Psoas muscle (tissue), 8 donors: ENCODE measurements around the gene PAX8. TPM values are rescaled to one million over a fixed set of nuclear protein-coding genes. Genes with fewer than 3 reads are reported as not detected.
"Not testable (repeated sequence)": the region's sequence is repeated elsewhere in the genome, so short reads cannot be mapped to it uniquely, and the experiment has no call there.

Experiments used
- ATAC-seq, 4 donors: fragments of 200-7000 bp; cut with Tn5 transposase; one replicate each; pipeline ENCODE4 v1.9.1; 2020; ENCODE audit warnings: moderate library complexity in 3 of 4, mild to moderate bottlenecking in 2 of 4
- DNase-seq, 2 donors: peaks; one replicate each; pipeline ENCODE4 v3.0.0-alpha.2; 2020
- H3K27ac ChIP-seq: fragments of 200-600 bp; one replicate; pipeline ENCODE4 v1.8.0; 2022
- H3K27me3 ChIP-seq, 3 donors: fragments of 200-600 bp in 1 of 3; one replicate each; pipeline versions ENCODE4 v1.6.1 to v1.8.0; 2013 to 2022; ENCODE audit warnings: low read length in 2 of 3, mild to moderate bottlenecking in 2 of 3, moderate library complexity in 1 of 3; ENCODE audit not compliant: insufficient read depth in 3 of 3
- H3K36me3 ChIP-seq, 2 donors: fragments of 200-600 bp in 1 of 2; one replicate each; pipeline versions ENCODE4 v1.6.1 to v1.8.0; 2013 to 2022; ENCODE audit warnings: low read depth in 1 of 2, mild to moderate bottlenecking in 1 of 2, moderate library complexity in 1 of 2; ENCODE audit not compliant: insufficient read depth in 1 of 2
- H3K4me1 ChIP-seq: fragments of 200-600 bp; one replicate; pipeline ENCODE4 v1.8.0; 2022
- H3K4me3 ChIP-seq: fragments of 200-600 bp; one replicate; pipeline ENCODE4 v1.8.0; 2022; ENCODE audit warnings: mild to moderate bottlenecking
- H3K9me3 ChIP-seq: fragments of 200-600 bp; one replicate; pipeline ENCODE4 v1.8.0; 2022
- WGBS, 3 donors: extraction: QIAGEN DNeasy Blood & Tissue Kit; methylation state at CpG; one replicate each; pipeline versions ENCODE4 v1.1.6 to v1.1.7; 2013; 5-methylcytosine and 5-hydroxymethylcytosine counted together
- intact Hi-C, 2 donors: fragments of 100-400 bp; cut with DNase I; formaldehyde crosslinking; loops; one replicate each; pipeline versions ENCODE4 v1.11.0 to v1.14.2; 2022
- polyA plus RNA-seq, 3 donors: library from polyadenylated mRNA; stranded (reverse); fragments of 200-250 nt; gene quantifications; one replicate each; pipeline ENCODE4 v1.2.3, GENCODE V29; 2013
- total RNA-seq, 4 donors: library from RNA; stranded (reverse); fragmentation: NEBNext Ultra II Directional in 2 of 4; extraction: Animal tissue kit (Norgen Biotek cat#: 25700) in 2 of 4; gene quantifications; one replicate each; pipeline versions ENCODE4 v1.2.1 to v1.2.4, GENCODE V29; 2021 to 2023
- TF ChIP-seq, protein P1 (sequence below): fragments of 200-600 bp; IDR thresholded peaks from one replicate; pipeline ENCODE4 v1.8.0; 2022; ENCODE audit warnings: antibody characterized with exemption
- donor health status: healthy with polysubstance abuse.
- donor health status: DM: no; HTN: no; CAD: no; lungs with moderate emphysema.
- donor health status: Bipolar disorder and iron deficiency.
- donor health status: healthy.
- donor health status: DM: yes; HTN: yes; CAD: no.
- donor health status: DM: no; HTN: no; CAD: no.
- donor health status: DM: no; HTN: no; CAD: no.
- donor health status: DM: yes; HTN: yes; CAD: no.

Gene PAX8
- total and polyA plus RNA-seq, 7 donors, result 0.12 to 3.1 (median 0.35) TPM; not detected in 1

DNA sequence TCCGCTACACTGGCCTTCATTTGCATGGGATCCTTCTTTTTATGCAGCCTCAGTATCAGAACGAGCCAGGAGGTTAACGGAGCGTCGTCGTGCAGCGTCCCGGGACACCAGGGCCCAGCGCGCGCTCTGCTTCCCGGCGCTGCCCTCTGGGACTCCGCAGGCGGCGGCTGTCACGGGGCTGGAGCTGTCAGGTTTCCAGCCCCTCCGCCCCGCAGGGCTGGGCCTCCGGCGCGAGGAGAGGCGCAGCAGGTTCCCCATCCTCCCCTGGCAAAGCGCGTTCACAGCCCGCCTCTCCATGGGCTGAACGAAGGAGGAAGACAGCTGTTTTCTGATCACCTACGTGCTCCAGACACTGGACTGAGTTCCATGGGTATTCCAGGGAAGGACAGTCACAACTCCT, 12.5 kb upstream of the PAX8 start:
- H3K9me3 ChIP-seq, result no peaks in the 10 kb centered on the region
- H3K4me1 ChIP-seq, result no peaks in the 10 kb centered on the region
- no peak for DNase-seq
- WGBS, 3 donors, result 6 to 15% (median 7%) methylated on average over 26 to 28 of the region's 28 CpGs
- H3K27ac ChIP-seq, result no peak overlapping the region
- intact Hi-C loops, result no loop called here
- TF ChIP-seq, protein P1, sequence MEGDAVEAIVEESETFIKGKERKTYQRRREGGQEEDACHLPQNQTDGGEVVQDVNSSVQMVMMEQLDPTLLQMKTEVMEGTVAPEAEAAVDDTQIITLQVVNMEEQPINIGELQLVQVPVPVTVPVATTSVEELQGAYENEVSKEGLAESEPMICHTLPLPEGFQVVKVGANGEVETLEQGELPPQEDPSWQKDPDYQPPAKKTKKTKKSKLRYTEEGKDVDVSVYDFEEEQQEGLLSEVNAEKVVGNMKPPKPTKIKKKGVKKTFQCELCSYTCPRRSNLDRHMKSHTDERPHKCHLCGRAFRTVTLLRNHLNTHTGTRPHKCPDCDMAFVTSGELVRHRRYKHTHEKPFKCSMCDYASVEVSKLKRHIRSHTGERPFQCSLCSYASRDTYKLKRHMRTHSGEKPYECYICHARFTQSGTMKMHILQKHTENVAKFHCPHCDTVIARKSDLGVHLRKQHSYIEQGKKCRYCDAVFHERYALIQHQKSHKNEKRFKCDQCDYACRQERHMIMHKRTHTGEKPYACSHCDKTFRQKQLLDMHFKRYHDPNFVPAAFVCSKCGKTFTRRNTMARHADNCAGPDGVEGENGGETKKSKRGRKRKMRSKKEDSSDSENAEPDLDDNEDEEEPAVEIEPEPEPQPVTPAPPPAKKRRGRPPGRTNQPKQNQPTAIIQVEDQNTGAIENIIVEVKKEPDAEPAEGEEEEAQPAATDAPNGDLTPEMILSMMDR, result no peak
- H3K4me3 ChIP-seq, result no peak overlapping the region
- H3K27me3 ChIP-seq, result peaks cover 0 to 6% (median 0%) of the 10 kb centered on the region in 3 donors
- ATAC-seq, result peak in 3 of 4 donors; percentile 44 to 76 (median 75)
- H3K36me3 ChIP-seq, result no peaks in the 10 kb centered on the region

DNA sequence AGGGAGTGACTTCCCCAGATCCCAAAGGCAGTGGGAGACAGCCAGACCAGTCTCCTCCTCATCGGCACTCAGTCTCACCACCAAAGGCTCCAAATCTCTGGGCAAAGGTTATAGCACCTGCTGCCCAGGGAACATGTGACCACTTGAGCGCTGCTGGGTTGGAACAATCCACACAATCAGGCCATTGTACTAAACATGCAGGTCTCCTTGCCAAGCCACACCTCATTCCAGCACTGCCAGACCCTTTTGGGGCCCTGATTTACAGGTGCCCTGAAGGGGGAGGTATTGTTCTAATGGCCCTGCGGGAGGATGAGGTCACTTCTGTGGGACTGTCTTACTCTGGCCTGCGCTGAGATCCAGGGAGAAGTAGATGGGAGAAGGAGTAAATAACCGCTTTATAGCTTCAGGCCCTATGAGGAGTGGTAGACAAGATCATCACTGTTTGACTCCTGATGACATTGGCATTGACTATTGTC, 10.0 kb upstream of the PAX8 start:
- H3K27me3 ChIP-seq, H3K27ac ChIP-seq, H3K4me1 ChIP-seq, DNase-seq, H3K4me3 ChIP-seq, intact Hi-C loops, H3K9me3 ChIP-seq, H3K36me3 ChIP-seq: not testable (repeated sequence)
- ATAC-seq, result peak in 1 of 4 donors; percentile 28
- 47 to 70% (median 57%) methylated on average over 5 of the region's 5 CpGs for WGBS, 3 donors

DNA sequence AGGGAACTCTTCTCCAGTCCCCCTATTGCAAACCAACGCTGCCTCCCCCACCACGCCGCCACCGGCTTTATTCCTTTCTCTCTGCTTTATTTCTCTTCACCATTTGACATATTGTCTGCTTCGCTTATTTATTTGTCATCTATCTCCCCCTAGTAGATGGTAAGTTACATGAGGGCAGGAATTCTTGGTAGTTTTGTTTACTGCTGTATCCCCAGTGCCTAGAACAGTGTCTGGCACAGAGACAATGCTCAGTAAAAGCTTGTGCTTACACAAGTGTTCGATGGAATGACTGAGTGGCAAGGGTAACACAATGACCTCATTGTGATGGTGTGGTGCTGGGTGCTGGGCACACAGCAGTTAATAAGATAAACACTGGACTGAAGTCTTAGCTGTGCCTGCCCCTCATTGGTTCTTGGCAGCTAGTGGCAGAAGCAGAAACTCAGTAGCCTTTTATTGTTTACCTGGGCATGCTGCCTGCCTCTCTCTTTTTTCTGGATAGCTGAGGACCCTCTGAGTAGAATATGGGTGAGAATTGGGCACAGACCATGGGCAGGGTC, 9.5 kb upstream of the PAX8 start:
- ATAC-seq, H3K36me3 ChIP-seq, H3K4me3 ChIP-seq, H3K27ac ChIP-seq, H3K9me3 ChIP-seq, intact Hi-C loops, DNase-seq, H3K4me1 ChIP-seq, H3K27me3 ChIP-seq: not testable (repeated sequence)
- WGBS, 3 donors, result 22 to 34% (median 32%) methylated on average over 4 to 6 of the region's 6 CpGs

DNA sequence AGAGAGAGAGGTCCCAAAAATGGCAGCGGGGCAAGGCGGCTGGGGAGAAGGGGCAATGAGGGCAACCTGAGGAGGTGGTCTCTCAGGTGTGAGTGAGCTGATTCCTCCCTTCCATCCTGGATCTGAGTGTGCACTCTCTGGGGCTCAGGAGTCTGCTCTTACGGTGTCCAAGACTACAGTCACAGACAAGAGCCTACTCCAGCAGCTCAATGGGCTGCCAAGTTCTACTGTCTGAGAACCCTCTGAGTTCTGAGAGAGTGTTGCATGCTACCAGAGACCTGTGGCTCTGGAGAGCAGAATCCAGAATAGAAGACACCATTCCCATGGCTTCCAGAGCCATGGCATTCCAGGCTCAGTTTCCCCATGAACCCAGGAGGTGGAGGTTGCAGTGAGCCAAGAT, 7.1 kb upstream of the PAX8 start:
- H3K27ac ChIP-seq, result no peak overlapping the region
- no peaks in the 10 kb centered on the region for H3K36me3 ChIP-seq
- ATAC-seq (no peak), DNase-seq (no peak)
- WGBS, 3 donors, result 84 to 92% (median 92%) methylated on average over 3 of the region's 3 CpGs
- no peaks in the 10 kb centered on the region for H3K4me1 ChIP-seq
- H3K27me3 ChIP-seq, result peaks cover 0 to 6% (median 0%) of the 10 kb centered on the region in 3 donors
- no peak overlapping the region for H3K4me3 ChIP-seq
- TF ChIP-seq, protein P1, result no peak
- no peaks in the 10 kb centered on the region for H3K9me3 ChIP-seq
- intact Hi-C loops, result no loop called here

DNA sequence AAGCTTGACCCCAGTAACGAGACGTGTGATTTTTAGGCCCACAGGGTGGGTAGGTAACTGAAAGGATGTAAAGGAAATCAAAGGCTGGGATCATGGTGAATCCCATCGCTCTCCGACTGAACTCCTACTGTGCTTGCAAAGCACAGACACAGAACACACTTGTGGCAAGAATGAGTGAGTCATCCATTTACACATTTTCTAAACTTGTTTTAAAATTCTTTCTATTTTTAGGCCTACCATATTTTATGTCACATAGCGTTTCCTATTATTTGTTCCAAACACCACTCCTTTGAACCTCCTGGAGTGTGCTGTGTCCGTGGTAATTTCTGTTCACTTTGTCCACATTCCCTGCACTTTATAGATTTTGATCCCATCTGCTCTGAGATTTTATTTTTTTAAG, 6.3 kb upstream of the PAX8 start:
- DNase-seq, H3K9me3 ChIP-seq, H3K36me3 ChIP-seq, H3K27me3 ChIP-seq, H3K4me1 ChIP-seq, H3K4me3 ChIP-seq, intact Hi-C loops, H3K27ac ChIP-seq: not testable (repeated sequence)
- peak in 2 of 4 donors; percentile 56 to 68 for ATAC-seq
- 64 to 86% (median 70%) methylated on average over 6 of the region's 6 CpGs for WGBS, 3 donors

DNA sequence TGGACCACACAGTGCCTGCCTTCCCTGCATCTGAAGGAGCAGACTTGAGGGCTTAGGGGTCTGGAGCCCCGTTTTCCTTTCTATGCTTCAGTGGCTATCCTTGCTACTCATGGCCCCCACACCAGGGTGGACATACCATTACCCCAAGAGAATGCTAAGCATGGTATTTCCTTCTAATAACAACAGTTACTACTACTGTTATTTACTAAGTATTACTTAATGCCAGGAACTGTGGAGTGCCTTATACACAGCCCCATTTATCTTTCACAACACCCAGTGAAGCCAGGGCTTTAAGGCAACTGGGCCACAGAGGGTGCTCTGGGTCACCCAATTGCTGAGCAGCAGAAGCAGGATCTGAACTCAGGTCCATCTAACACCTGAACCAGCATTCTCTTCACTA, 5.8 kb upstream of the PAX8 start:
- H3K4me1 ChIP-seq, result no peaks in the 10 kb centered on the region
- ATAC-seq, result peak in 2 of 4 donors; percentile 8 to 37
- 88 to 94% (median 93%) methylated on average over 1 of the region's 1 CpG for WGBS, 3 donors
- H3K27ac ChIP-seq, result no peak overlapping the region
- no peaks in the 10 kb centered on the region for H3K27me3 ChIP-seq
- intact Hi-C loops, result no loop called here
- H3K9me3 ChIP-seq, result no peaks in the 10 kb centered on the region
- no peak for DNase-seq
- TF ChIP-seq, protein P1, result no peak
- H3K36me3 ChIP-seq, result no peaks in the 10 kb centered on the region
- H3K4me3 ChIP-seq, result no peak overlapping the region
